BJ (cell line): ENCODE data around the gene NKX2-3. TPM values are rescaled to one million over a fixed set of nuclear protein-coding genes. Genes with fewer than 3 reads are reported as not detected.

Source experiments
- CTCF ChIA-PET: fragments of 350-600 bp; formaldehyde crosslinking; extraction: SDS; loops from one replicate; lab custom pipeline; 2021; ENCODE audit warnings: antibody characterized with exemption, inconsistent platforms; lab: Yijun Ruan, JAX
- POLR2A ChIA-PET: fragments of 300-600 bp; sonication (Branson Sonifier 250); formaldehyde crosslinking; extraction: SDS; loops from one replicate; lab custom pipeline; 2021; ENCODE audit warnings: antibody characterized with exemption; lab: Charles Lee
- DNase-seq: peaks from one replicate; pipeline ENCODE4 v3.0.0-alpha.2; 2011; ENCODE audit warnings: low read depth
- H3K27me3 ChIP-seq: 2 replicates; pipeline ENCODE4 v1.6.0; 2011; ENCODE audit warnings: low read length; ENCODE audit not compliant: control insufficient read depth, insufficient read depth
- H3K36me3 ChIP-seq: 2 replicates; pipeline ENCODE4 v1.5.1; 2011; ENCODE audit warnings: low read length; ENCODE audit not compliant: control insufficient read depth, insufficient read depth
- H3K4me3 ChIP-seq: 2 replicates; pipeline ENCODE4 v1.5.1; 2011; ENCODE audit warnings: low read depth, mild to moderate bottlenecking, control low read depth, low read length
- polyA plus RNA-seq: library from polyadenylated mRNA; depleted of rRNA; stranded (reverse); fragments of >200 nt; gene quantifications from 2 replicates; pipeline ENCODE4 v1.2.3, GENCODE V29; 2011
- TF ChIP-seq, protein P1 (sequence below): IDR thresholded peaks from 2 replicates; pipeline ENCODE4 v1.5.1; 2011; ENCODE audit warnings: low read depth, mild to moderate bottlenecking, control low read depth, inconsistent platforms, low read length, moderate library complexity; ENCODE audit not compliant: insufficient read depth

NKX2-3 gene
- polyA plus RNA-seq, 1 experiment = not detected

DNA sequence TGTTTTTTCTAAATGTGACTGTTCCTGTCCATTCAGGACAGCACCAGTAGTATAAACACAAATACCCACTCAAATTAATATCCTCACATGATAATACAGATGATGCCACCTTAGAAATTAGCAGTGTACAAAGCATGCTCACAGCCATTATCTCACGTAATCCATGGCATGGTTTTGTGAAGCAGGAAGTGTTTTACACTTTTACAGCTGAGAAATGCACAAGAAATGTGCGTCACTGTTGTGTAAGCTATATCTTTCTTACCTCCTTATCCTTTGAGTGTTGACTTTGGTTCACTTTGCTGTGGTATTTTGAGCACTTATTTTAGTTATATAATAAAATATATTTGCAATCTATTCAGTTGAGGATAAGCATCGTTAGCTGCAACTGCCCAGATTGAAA lies 31.6 kb downstream of the NKX2-3 start:
- CTCF ChIA-PET = interaction anchor here (1.4 kb wide), 1 partner anchor 10 kb away, joined by 5 read pairs; no protein-coding TSS in a partner anchor
- POLR2A ChIA-PET = no interaction called here
- no peaks in the 10 kb centered on the region for H3K36me3 ChIP-seq
- no peak for DNase-seq
- peaks cover 8% of the 10 kb centered on the region for H3K27me3 ChIP-seq
- TF ChIP-seq, protein P1, sequence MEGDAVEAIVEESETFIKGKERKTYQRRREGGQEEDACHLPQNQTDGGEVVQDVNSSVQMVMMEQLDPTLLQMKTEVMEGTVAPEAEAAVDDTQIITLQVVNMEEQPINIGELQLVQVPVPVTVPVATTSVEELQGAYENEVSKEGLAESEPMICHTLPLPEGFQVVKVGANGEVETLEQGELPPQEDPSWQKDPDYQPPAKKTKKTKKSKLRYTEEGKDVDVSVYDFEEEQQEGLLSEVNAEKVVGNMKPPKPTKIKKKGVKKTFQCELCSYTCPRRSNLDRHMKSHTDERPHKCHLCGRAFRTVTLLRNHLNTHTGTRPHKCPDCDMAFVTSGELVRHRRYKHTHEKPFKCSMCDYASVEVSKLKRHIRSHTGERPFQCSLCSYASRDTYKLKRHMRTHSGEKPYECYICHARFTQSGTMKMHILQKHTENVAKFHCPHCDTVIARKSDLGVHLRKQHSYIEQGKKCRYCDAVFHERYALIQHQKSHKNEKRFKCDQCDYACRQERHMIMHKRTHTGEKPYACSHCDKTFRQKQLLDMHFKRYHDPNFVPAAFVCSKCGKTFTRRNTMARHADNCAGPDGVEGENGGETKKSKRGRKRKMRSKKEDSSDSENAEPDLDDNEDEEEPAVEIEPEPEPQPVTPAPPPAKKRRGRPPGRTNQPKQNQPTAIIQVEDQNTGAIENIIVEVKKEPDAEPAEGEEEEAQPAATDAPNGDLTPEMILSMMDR = no peak
- H3K4me3 ChIP-seq = no peak overlapping the region

DNA sequence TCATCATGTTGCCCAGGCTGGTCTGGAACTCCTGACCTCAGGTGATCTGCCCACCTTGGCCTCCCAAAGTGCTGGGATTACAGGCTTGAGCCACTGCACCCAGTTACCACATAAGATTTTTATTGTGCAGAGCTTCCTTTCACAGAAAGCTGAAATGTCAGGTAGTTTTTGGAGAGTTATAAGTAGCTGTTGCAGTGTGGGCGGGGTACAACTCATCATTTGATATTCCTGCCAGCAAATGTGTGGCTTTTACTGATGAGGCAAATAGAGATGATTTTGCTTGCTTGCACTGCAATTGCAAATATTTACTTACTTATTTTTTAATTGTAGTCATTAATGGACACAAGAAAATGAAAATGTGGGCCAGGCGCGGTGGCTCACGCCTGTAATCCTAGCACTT lies 32.4 kb downstream of the NKX2-3 start:
- H3K36me3 ChIP-seq = no peaks in the 10 kb centered on the region
- H3K27me3 ChIP-seq = peaks cover 11% of the 10 kb centered on the region
- POLR2A ChIA-PET = no interaction called here
- CTCF ChIA-PET = interaction anchor here (1.1 kb wide), 1 partner anchor 147 kb away, joined by 3 read pairs; no protein-coding TSS in a partner anchor
- TF ChIP-seq, protein P1 = no peak
- no peak overlapping the region for H3K4me3 ChIP-seq
- no peak for DNase-seq

DNA sequence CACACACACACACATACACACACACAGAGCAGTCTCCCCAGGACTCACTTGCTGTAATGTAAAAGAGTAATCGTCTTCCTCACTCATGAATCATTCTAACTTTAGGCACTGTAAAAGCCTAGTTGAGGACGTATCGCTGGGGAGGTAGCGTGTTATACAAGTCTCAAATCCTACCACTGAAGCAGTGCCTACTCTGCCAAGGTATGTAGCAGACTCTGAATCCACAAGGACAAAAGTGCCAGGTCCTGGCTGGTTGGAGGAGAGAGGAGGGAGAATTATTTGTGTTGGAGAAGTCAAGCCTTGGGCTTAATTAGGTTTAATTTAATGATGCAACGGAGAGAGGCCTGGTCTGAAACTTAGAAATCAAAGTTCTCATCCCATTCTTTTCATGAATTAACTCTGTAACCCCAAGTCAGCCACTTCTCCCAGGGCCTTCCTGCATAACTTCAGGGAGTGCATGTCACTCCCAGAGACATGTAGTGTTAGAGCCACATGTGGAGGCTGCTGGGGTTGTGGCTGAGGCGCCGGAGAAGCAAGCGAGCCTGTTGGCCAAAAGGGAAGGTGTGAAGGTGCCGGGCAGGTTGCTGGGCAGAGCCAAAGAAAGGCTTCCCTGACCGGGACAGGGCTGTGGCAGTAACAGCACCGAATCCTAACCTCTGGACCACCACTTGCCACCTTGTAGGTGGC lies 36.7 kb downstream of the NKX2-3 start:
- no peaks in the 10 kb centered on the region for H3K36me3 ChIP-seq
- ChIA-PET CTCF (interaction anchor here (0.9 kb wide), 1 partner anchor 9 kb away, joined by 3 read pairs; no protein-coding TSS in a partner anchor), POLR2A (no interaction called here)
- no peak overlapping the region for H3K4me3 ChIP-seq
- TF ChIP-seq, protein P1 = no peak
- DNase-seq = no peak
- H3K27me3 ChIP-seq = peaks cover 4% of the 10 kb centered on the region

DNA sequence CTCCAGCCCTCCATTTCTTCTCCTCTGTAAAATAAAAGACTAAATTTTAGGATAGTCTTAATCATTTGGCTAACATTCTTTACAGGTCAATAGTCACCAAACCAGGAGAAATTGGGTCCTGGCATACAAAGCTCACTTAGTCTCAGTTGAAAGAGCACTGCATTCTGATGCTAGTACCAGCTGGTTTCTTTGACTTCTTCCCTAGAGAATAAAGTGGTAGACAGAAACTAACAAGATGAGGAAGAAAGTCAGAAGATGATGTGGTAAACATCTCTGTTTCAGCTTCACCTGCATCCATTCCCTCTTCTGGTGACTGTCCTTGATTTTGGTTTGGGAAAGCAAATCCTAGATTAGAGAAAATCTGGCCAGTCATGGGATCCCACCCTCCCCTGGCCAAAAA lies 37.2 kb downstream of the NKX2-3 start:
- POLR2A ChIA-PET = no interaction called here
- CTCF ChIA-PET = interaction anchor here (0.9 kb wide), 1 partner anchor 9 kb away, joined by 3 read pairs; no protein-coding TSS in a partner anchor
- H3K4me3 ChIP-seq = no peak overlapping the region
- H3K36me3 ChIP-seq = no peaks in the 10 kb centered on the region
- peaks cover 4% of the 10 kb centered on the region for H3K27me3 ChIP-seq
- TF ChIP-seq, protein P1 = no peak
- no peak for DNase-seq

DNA sequence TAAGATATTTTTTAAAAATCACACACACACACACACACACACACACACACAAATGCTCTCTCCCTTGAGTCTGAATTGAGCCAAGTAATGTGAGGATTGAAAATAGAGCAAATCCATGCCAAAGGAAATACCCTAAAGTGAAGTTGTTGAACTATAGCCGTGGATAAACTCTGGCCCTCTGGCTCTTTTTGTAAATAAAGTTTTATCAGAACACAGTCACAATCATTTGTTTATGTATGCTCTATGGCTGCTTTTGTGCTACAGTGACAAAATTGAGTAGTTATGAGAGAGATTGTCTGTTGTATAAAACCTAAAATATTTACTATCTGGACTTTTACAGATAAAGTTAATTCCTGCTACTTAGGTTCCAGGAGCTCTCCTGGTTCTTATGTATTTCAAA lies 39.1 kb downstream of the NKX2-3 start:
- POLR2A ChIA-PET = no interaction called here
- no peaks in the 10 kb centered on the region for H3K36me3 ChIP-seq
- TF ChIP-seq, protein P1 = no peak

More for the DNA sequence above, 39.1 kb downstream of the NKX2-3 start:
- Histone ChIP-seq H3K4me3 (no peak overlapping the region), H3K27me3 (peaks cover 4% of the 10 kb centered on the region)
- no peak for DNase-seq
- CTCF ChIA-PET = interaction anchor here (1.1 to 1.9 kb wide), 2 partner anchors 10 to 11 kb away, joined by 3 to 5 read pairs; no protein-coding TSS in a partner anchor
